ENCODE results near the gene CNBP. TPM values are rescaled to one million over a fixed set of nuclear protein-coding genes. Genes with fewer than 3 reads are reported as not detected.

Gene CNBP
- total RNA-seq, 1 donor from 2014 or later, result 314 TPM

DNA sequence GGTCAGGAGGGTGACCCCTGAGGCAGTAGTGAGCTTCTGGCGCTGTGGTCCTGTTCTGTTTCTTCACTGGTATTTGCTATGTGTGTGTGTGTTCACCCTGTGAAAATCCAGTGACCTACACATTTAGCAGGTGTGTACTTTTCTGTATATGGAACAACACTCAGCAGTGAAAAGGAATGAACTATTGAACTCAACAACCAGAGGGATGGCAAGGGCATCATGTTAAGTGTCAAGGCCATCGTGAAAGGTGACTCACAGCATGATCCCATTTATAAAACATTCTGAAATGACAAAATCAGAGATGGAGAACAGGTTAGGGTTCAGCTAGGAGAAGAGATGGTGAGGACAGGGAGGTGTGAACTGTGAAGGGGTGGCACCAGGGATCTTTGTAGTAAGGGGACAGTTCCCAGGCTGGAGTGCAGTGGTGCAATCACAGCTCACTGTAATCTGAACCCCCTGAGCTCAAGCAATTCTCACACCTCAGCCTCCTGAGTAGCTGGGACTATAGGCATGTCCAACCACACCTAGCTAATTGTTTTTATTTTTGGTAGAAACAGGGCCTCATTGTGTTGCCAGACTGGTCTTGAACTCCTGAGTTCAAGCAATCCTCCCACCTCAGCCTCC is 52.1 kb downstream of the CNBP start:
- H3K27ac ChIP-seq, result no peak overlapping the region
- H3K36me3 ChIP-seq, result peaks cover 88% of the 10 kb centered on the region
- no peaks in the 10 kb centered on the region for H3K9me3 ChIP-seq
- H3K4me3 ChIP-seq, result no peak overlapping the region
- DNase-seq (no peak), ATAC-seq (no peak)
- H3K4me1 ChIP-seq, result no peaks in the 10 kb centered on the region
- H3K27me3 ChIP-seq, result no peaks in the 10 kb centered on the region
- no peak for TF ChIP-seq CTCF (IDR thresholded peaks at IDR 0.05)
- intact Hi-C loops (cut with DNase I), result no loop called here

DNA sequence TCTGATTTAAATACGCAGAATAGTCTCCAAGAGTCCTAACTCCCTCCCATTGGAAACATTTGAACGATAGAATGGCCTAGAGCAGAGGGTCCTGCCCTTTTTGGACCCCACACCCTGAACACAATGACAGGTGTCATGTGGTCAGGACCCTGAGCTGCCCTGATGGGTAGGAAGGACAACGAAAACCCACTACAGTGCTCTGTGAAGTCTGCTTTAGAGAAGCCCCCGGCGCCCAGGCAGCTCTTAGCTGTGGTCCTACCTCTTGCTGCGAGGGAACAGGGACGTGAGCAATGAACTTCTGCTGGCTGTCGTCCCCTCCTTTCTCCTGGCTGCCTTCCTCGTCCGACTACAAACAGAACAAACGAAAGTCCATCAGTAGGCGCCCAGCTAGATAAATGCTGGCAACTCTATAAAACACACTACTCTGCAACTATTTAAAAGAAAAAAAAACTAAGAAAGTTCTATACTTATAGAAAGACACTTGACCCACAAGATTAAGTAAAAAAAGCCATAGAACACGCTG is 53.3 kb downstream of the CNBP start:
- no peak overlapping the region for H3K4me3 ChIP-seq
- TF ChIP-seq CTCF (IDR thresholded peaks at IDR 0.05), result no peak
- ATAC-seq (no peak), DNase-seq (no peak)
- no peaks in the 10 kb centered on the region for H3K9me3 ChIP-seq
- intact Hi-C loops (cut with DNase I), result no loop called here
- H3K27me3 ChIP-seq, result no peaks in the 10 kb centered on the region
- H3K36me3 ChIP-seq, result peaks cover 82% of the 10 kb centered on the region
- H3K27ac ChIP-seq, result no peak overlapping the region
- H3K4me1 ChIP-seq, result no peaks in the 10 kb centered on the region

GRCh38 chr3:129128357-129129155 is 55.1 kb downstream of the CNBP start:
- TF ChIP-seq CTCF (IDR thresholded peaks at IDR 0.05), result no peak
- no peaks in the 10 kb centered on the region for H3K4me1 ChIP-seq

DNA sequence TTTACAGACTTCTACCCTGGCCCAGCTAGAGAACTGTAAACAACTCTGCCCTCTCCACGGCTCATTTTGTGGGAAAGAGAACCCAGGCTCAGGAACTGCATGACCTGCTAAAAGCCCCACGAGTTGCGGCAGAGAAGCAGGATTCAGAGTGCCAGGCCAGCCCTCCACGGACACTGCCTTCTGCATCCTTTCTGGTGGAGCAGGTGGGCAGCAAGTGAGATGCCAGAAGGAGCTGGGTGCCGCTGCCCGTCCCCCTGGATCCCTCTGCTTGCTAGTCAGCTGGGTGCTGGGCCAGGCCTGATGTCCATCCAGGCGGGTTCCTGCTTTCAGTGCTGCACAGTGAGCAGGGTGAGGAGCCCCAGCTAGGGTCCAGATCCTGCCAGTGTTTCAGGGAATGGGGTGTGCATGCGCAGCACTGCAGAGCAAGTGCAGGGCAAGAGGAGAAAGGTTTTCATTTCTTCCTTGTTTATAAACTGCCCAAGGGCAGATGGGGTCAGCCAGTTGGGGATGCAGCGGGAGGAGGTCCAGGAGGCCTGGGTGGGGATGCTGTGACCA is 56.9 kb downstream of the CNBP start:
- DNase-seq (no peak), ATAC-seq (no peak)
- TF ChIP-seq CTCF (IDR thresholded peaks at IDR 0.05), result no peak
- H3K4me3 ChIP-seq, result no peak overlapping the region
- no peaks in the 10 kb centered on the region for H3K27me3 ChIP-seq
- intact Hi-C loops (cut with DNase I), result no loop called here
- no peak overlapping the region for H3K27ac ChIP-seq
- H3K4me1 ChIP-seq, result peaks cover 3% of the 10 kb centered on the region
- peaks cover 46% of the 10 kb centered on the region for H3K36me3 ChIP-seq
- no peaks in the 10 kb centered on the region for H3K9me3 ChIP-seq

More at GRCh38 chr3:129128357-129129155, 55.1 kb downstream of the CNBP start:
- Histone ChIP-seq H3K27me3 (no peaks in the 10 kb centered on the region), H3K4me3 (no peak overlapping the region), H3K36me3 (peaks cover 64% of the 10 kb centered on the region), H3K27ac (no peak overlapping the region), H3K9me3 (no peaks in the 10 kb centered on the region)
- ATAC-seq, result no peak
- intact Hi-C loops (cut with DNase I), result no loop called here
- no peak for DNase-seq

DNA sequence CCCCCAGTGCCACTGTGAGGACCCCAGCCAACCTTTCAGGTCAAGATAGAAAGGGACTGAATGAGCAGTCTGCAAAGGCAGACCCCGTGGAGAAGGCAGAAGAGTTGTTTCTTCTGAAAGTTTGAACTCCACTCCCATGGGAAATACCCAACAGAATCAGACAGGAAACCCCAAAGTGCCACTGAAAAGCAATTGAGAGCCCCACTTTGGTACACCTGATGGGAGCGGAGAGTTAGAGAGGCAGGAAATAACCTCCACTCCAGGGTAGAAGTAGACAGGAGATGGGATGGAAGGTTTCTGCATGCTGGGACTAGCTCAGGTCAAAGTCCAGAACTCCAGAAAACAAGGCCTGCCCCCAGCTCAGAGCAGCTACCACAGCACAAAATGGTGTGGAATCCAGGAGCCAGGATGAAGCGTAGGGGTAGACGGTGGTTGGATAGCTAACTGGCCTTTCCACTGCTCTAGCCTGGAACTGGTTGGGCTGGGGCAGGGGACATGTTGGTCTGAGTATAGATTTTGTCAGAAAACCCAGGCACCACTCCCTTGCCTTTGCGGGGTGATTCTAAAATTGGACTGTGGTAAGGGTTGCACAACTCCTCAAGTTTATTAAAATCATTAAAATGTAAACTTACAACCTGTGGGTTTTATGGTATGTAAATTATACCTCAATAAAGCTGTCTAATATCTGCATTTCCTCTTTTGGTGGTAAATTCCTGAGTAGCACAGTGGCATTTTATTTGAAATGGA is 60.2 kb downstream of the CNBP start:
- Histone ChIP-seq H3K9me3 (no peaks in the 10 kb centered on the region), H3K36me3 (peaks cover 13% of the 10 kb centered on the region), H3K4me3 (no peak overlapping the region), H3K27ac (peak overlapping the region; percentile 72), H3K27me3 (no peaks in the 10 kb centered on the region), H3K4me1 (peaks cover 20% of the 10 kb centered on the region)
- no peak for TF ChIP-seq CTCF (IDR thresholded peaks at IDR 0.05)
- ATAC-seq (no peak), DNase-seq (peak; percentile 37)
- intact Hi-C loops (cut with DNase I), result no loop called here

Data from upper lobe of right lung (tissue), 1 donor.